ENCODE results near the gene ST6GAL1. TPM values are rescaled to one million over a fixed set of nuclear protein-coding genes. Genes with fewer than 3 reads are reported as not detected.
A peak's percentile ranks its signal among the peaks of the same experiment; 100 is the strongest.

Gene ST6GAL1
- total RNA-seq, 1 donor from 2014 or later, result 15.8 TPM

DNA sequence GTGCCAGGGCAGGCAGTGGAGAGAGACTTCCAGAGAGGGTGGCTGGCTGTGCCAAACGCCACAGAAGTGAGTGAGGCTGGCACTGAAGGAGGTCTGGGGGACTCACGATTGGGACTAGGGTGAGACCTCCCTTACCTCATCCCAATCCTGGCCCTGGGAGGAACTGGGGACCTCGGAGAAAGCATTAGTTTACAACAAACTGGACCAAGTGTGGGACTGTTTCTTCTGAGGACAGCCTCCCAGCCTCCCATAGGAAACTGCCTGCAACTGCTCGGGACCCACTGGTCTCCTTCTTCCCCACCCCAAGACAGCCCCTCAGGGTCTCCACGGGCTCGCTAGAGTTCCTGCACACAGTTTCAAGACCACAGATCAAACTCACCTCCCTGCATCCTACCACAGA is 45.4 kb downstream of the ST6GAL1 start:
- Histone ChIP-seq H3K27me3 (ENCODE audit: insufficient read depth, low read length) (no peaks in the 10 kb centered on the region), H2AFZ (ENCODE audit: low read depth, low read length) (no peak overlapping the region), H3K4me3 (ENCODE audit: insufficient read depth, low read depth, low read length) (no peak overlapping the region), H4K20me1 (ENCODE audit: insufficient read depth, low read length) (no peaks in the 10 kb centered on the region), H3K79me2 (ENCODE audit: insufficient read depth, low read length) (no peaks in the 10 kb centered on the region), H3K4me1 (ENCODE audit: insufficient read depth, low read length) (no peaks in the 10 kb centered on the region), H3K4me2 (ENCODE audit: low read length) (no peak overlapping the region), H3K27ac (ENCODE audit: low read depth, low read length) (no peak overlapping the region), H3K36me3 (ENCODE audit: insufficient read depth, low read length) (no peaks in the 10 kb centered on the region), H3K9me3 (ENCODE audit: insufficient read depth, low read depth, low read length) (no peaks in the 10 kb centered on the region), H3K9ac (ENCODE audit: low read length) (no peak overlapping the region)
- no peak overlapping the region for H3K27ac Mint-ChIP-seq (ENCODE audit: unreplicated experiment)
- H3K9me3 Mint-ChIP-seq (ENCODE audit: unreplicated experiment), result peaks cover 5% of the 10 kb centered on the region
- no peak overlapping the region for H3K4me3 Mint-ChIP-seq (ENCODE audit: unreplicated experiment)
- peaks cover 2% of the 10 kb centered on the region for H3K4me1 Mint-ChIP-seq (ENCODE audit: low read depth, unreplicated experiment)
- no peak for DNase-seq (ENCODE audit: low read depth)
- peaks cover 5% of the 10 kb centered on the region for H3K27me3 Mint-ChIP-seq (ENCODE audit: low read depth, unreplicated experiment)
- TF ChIP-seq CTCF (IDR thresholded peaks at IDR 0.05; ENCODE audit: insufficient read depth, low read depth, low read length) (no peak), EZH2 (IDR thresholded peaks at IDR 0.05; ENCODE audit: insufficient read depth, low read length) (no peak)
- no peak for FAIRE-seq
- H3K36me3 Mint-ChIP-seq (ENCODE audit: low read depth, unreplicated experiment), result peaks cover 25% of the 10 kb centered on the region

DNA sequence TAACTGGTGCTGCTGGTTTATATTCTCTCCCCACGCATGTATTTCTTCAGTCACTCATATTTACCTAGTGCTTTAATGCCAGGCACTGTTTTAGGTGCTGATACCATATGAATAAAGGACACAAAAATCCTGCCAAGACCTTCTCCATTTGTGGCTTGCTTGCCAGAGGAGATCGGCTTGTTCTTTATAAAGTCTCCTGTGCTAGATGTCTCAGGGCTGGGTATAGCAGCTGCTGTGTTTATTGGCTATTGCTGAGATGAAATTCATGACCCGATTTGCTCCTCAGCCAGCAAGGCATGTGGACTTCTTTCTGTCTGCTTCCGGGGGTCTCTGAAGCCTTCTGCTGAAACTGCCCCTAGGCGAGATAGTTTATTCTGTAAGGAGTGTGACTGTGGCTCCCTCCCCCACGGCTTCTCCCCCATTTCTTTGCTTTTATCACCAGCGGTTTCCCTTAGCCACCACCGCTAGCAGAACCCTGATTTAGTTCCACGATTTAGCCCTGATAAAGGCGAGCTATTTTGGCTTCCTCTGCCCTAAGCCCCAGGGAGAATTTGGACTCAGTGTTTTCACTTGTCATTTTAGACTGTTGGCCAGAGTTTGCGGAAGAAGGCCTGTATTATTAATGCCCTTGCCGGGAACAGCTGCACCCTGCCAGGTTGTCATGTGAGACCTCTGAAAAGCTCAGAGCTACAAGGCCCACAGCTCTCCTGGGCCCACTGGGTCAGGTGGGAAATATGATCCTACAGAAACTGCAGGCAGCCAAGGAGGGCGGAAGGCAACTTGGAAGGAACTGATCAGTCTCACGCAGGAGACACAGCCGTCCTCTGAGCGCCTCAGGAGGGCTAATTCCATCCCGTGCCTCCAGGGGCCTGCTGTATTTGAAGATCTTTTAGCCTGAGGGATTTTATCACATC is 46.8 kb downstream of the ST6GAL1 start:
- Histone ChIP-seq H2AFZ (ENCODE audit: low read depth, low read length) (peak overlapping the region; percentile 11), H3K36me3 (ENCODE audit: insufficient read depth, low read length) (no peaks in the 10 kb centered on the region), H3K27ac (ENCODE audit: low read depth, low read length) (no peak overlapping the region), H3K4me3 (ENCODE audit: insufficient read depth, low read depth, low read length) (no peak overlapping the region), H3K4me2 (ENCODE audit: low read length) (no peak overlapping the region), H3K27me3 (ENCODE audit: insufficient read depth, low read length) (no peaks in the 10 kb centered on the region), H3K79me2 (ENCODE audit: insufficient read depth, low read length) (no peaks in the 10 kb centered on the region), H3K9me3 (ENCODE audit: insufficient read depth, low read depth, low read length) (no peaks in the 10 kb centered on the region), H3K9ac (ENCODE audit: low read length) (no peak overlapping the region), H4K20me1 (ENCODE audit: insufficient read depth, low read length) (no peaks in the 10 kb centered on the region), H3K4me1 (ENCODE audit: insufficient read depth, low read length) (no peaks in the 10 kb centered on the region)
- FAIRE-seq (no peak), DNase-seq (ENCODE audit: low read depth) (peak; percentile 81)
- Mint-ChIP-seq H3K4me1 (ENCODE audit: low read depth, unreplicated experiment) (peaks cover 2% of the 10 kb centered on the region), H3K27me3 (ENCODE audit: low read depth, unreplicated experiment) (peaks cover 5% of the 10 kb centered on the region), H3K36me3 (ENCODE audit: low read depth, unreplicated experiment) (peaks cover 19% of the 10 kb centered on the region), H3K4me3 (ENCODE audit: unreplicated experiment) (peak overlapping the region; percentile 34), H3K9me3 (ENCODE audit: unreplicated experiment) (peaks cover 5% of the 10 kb centered on the region), H3K27ac (ENCODE audit: unreplicated experiment) (no peak overlapping the region)
- TF ChIP-seq EZH2 (IDR thresholded peaks at IDR 0.05; ENCODE audit: insufficient read depth, low read length) (no peak), CTCF (IDR thresholded peaks at IDR 0.05; ENCODE audit: insufficient read depth, low read depth, low read length) (no peak)

DNA sequence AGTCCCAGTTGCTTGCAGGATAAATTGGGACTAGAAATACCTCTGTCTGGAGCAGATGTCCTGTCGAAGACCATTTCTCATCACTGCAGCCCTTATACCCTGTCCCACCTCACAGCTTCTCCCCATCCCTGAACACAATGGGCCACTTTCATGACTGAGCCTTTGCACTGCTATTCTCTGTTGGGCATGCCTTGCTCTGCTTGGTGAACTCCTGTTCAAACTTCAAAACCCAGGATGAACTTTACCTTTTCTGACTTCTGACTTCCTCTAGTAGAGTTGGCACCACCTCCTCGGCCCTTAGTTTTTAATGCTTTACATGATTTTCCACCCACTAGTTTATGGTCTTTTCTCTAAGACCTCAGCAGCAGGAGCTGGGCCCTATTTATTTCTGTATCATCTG is 48.4 kb downstream of the ST6GAL1 start:
- no peak overlapping the region for H2AFZ ChIP-seq (ENCODE audit: low read depth, low read length)
- no peaks in the 10 kb centered on the region for H3K9me3 ChIP-seq (ENCODE audit: insufficient read depth, low read depth, low read length)
- no peak for TF ChIP-seq EZH2 (IDR thresholded peaks at IDR 0.05; ENCODE audit: insufficient read depth, low read length)
- no peak for TF ChIP-seq CTCF (IDR thresholded peaks at IDR 0.05; ENCODE audit: insufficient read depth, low read depth, low read length)
- no peak overlapping the region for H3K27ac ChIP-seq (ENCODE audit: low read depth, low read length)
- no peaks in the 10 kb centered on the region for H4K20me1 ChIP-seq (ENCODE audit: insufficient read depth, low read length)
- no peak for FAIRE-seq
- no peak overlapping the region for H3K4me2 ChIP-seq (ENCODE audit: low read length)
- H3K4me3 Mint-ChIP-seq (ENCODE audit: unreplicated experiment), result no peak overlapping the region
- H3K36me3 ChIP-seq (ENCODE audit: insufficient read depth, low read length), result no peaks in the 10 kb centered on the region
- no peak overlapping the region for H3K9ac ChIP-seq (ENCODE audit: low read length)
- H3K27me3 Mint-ChIP-seq (ENCODE audit: low read depth, unreplicated experiment), result peaks cover 5% of the 10 kb centered on the region
- H3K79me2 ChIP-seq (ENCODE audit: insufficient read depth, low read length), result no peaks in the 10 kb centered on the region
- H3K4me1 Mint-ChIP-seq (ENCODE audit: low read depth, unreplicated experiment), result peaks cover 2% of the 10 kb centered on the region
- no peak for DNase-seq (ENCODE audit: low read depth)
- H3K9me3 Mint-ChIP-seq (ENCODE audit: unreplicated experiment), result peaks cover 5% of the 10 kb centered on the region
- H3K4me1 ChIP-seq (ENCODE audit: insufficient read depth, low read length), result no peaks in the 10 kb centered on the region
- no peak overlapping the region for H3K4me3 ChIP-seq (ENCODE audit: insufficient read depth, low read depth, low read length)
- H3K27ac Mint-ChIP-seq (ENCODE audit: unreplicated experiment), result no peak overlapping the region
- H3K27me3 ChIP-seq (ENCODE audit: insufficient read depth, low read length), result no peaks in the 10 kb centered on the region
- peaks cover 17% of the 10 kb centered on the region for H3K36me3 Mint-ChIP-seq (ENCODE audit: low read depth, unreplicated experiment)

Measured in astrocyte (in vitro differentiated cells and primary cell).